ENCODE results near the gene VILL. TPM values are rescaled to one million over a fixed set of nuclear protein-coding genes. Genes with fewer than 3 reads are reported as not detected.

VILL gene
- total RNA-seq, 1 donor from 2014 or later: 1.5 TPM

GRCh38 chr3:38015485-38015884 lies 24.9 kb downstream of the VILL start:
- H3K27me3 Mint-ChIP-seq (ENCODE audit: low read depth, unreplicated experiment): no peaks in the 10 kb centered on the region
- no peak overlapping the region for H3K27ac Mint-ChIP-seq (ENCODE audit: unreplicated experiment)
- Histone ChIP-seq H3K27ac (ENCODE audit: low read depth, low read length) (no peak overlapping the region), H3K9ac (ENCODE audit: low read length) (no peak overlapping the region), H3K79me2 (ENCODE audit: insufficient read depth, low read length) (no peaks in the 10 kb centered on the region), H4K20me1 (ENCODE audit: insufficient read depth, low read length) (no peaks in the 10 kb centered on the region), H3K4me1 (ENCODE audit: insufficient read depth, low read length) (no peaks in the 10 kb centered on the region), H3K9me3 (ENCODE audit: insufficient read depth, low read depth, low read length) (no peaks in the 10 kb centered on the region), H2AFZ (ENCODE audit: low read depth, low read length) (no peak overlapping the region), H3K4me2 (ENCODE audit: low read length) (no peak overlapping the region), H3K4me3 (ENCODE audit: insufficient read depth, low read depth, low read length) (no peak overlapping the region), H3K27me3 (ENCODE audit: insufficient read depth, low read length) (no peaks in the 10 kb centered on the region), H3K36me3 (ENCODE audit: insufficient read depth, low read length) (peaks cover 4% of the 10 kb centered on the region)
- H3K36me3 Mint-ChIP-seq (ENCODE audit: low read depth, unreplicated experiment): peaks cover 32% of the 10 kb centered on the region
- no peak overlapping the region for H3K4me3 Mint-ChIP-seq (ENCODE audit: unreplicated experiment)
- no peaks in the 10 kb centered on the region for H3K4me1 Mint-ChIP-seq (ENCODE audit: low read depth, unreplicated experiment)
- peaks cover 3% of the 10 kb centered on the region for H3K9me3 Mint-ChIP-seq (ENCODE audit: unreplicated experiment)
- FAIRE-seq: no peak
- TF ChIP-seq, protein P1, sequence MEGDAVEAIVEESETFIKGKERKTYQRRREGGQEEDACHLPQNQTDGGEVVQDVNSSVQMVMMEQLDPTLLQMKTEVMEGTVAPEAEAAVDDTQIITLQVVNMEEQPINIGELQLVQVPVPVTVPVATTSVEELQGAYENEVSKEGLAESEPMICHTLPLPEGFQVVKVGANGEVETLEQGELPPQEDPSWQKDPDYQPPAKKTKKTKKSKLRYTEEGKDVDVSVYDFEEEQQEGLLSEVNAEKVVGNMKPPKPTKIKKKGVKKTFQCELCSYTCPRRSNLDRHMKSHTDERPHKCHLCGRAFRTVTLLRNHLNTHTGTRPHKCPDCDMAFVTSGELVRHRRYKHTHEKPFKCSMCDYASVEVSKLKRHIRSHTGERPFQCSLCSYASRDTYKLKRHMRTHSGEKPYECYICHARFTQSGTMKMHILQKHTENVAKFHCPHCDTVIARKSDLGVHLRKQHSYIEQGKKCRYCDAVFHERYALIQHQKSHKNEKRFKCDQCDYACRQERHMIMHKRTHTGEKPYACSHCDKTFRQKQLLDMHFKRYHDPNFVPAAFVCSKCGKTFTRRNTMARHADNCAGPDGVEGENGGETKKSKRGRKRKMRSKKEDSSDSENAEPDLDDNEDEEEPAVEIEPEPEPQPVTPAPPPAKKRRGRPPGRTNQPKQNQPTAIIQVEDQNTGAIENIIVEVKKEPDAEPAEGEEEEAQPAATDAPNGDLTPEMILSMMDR (IDR thresholded peaks at IDR 0.05; ENCODE audit: insufficient read depth, low read depth, low read length): no peak
- no peak for TF ChIP-seq EZH2 (IDR thresholded peaks at IDR 0.05; ENCODE audit: insufficient read depth, low read length)
- DNase-seq (ENCODE audit: low read depth): no peak

DNA sequence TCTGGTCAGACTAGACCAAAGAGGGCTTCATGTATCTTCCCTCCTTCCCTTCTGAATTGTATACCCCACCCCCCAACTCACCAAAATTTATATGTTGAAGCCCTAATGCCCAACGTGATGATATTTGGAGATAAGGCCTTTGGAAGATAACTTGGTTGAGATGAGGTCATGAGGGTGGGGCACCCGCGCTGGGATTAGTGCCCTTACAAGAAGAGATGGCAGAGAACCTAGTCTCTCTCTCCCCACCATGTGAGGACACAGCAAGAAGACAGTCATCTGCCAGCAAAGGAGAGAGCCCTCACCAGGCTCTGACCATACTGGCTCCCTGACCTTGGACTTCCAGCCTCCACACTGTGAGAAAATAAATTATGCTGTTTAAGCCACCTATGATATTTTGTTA lies 25.4 kb downstream of the VILL start:
- Mint-ChIP-seq H3K36me3 (ENCODE audit: low read depth, unreplicated experiment) (peaks cover 29% of the 10 kb centered on the region), H3K4me1 (ENCODE audit: low read depth, unreplicated experiment) (no peaks in the 10 kb centered on the region), H3K9me3 (ENCODE audit: unreplicated experiment) (peaks cover 3% of the 10 kb centered on the region), H3K4me3 (ENCODE audit: unreplicated experiment) (no peak overlapping the region), H3K27ac (ENCODE audit: unreplicated experiment) (no peak overlapping the region), H3K27me3 (ENCODE audit: low read depth, unreplicated experiment) (no peaks in the 10 kb centered on the region)
- Histone ChIP-seq H3K27ac (ENCODE audit: low read depth, low read length) (no peak overlapping the region), H3K79me2 (ENCODE audit: insufficient read depth, low read length) (no peaks in the 10 kb centered on the region), H2AFZ (ENCODE audit: low read depth, low read length) (no peak overlapping the region), H3K27me3 (ENCODE audit: insufficient read depth, low read length) (no peaks in the 10 kb centered on the region), H3K9ac (ENCODE audit: low read length) (no peak overlapping the region), H3K36me3 (ENCODE audit: insufficient read depth, low read length) (peaks cover 4% of the 10 kb centered on the region), H3K4me2 (ENCODE audit: low read length) (no peak overlapping the region), H3K9me3 (ENCODE audit: insufficient read depth, low read depth, low read length) (no peaks in the 10 kb centered on the region), H3K4me1 (ENCODE audit: insufficient read depth, low read length) (no peaks in the 10 kb centered on the region), H3K4me3 (ENCODE audit: insufficient read depth, low read depth, low read length) (no peak overlapping the region), H4K20me1 (ENCODE audit: insufficient read depth, low read length) (no peaks in the 10 kb centered on the region)
- no peak for FAIRE-seq
- DNase-seq (ENCODE audit: low read depth): no peak
- TF ChIP-seq, protein P1 (IDR thresholded peaks at IDR 0.05; ENCODE audit: insufficient read depth, low read depth, low read length): no peak
- TF ChIP-seq EZH2 (IDR thresholded peaks at IDR 0.05; ENCODE audit: insufficient read depth, low read length): no peak

DNA sequence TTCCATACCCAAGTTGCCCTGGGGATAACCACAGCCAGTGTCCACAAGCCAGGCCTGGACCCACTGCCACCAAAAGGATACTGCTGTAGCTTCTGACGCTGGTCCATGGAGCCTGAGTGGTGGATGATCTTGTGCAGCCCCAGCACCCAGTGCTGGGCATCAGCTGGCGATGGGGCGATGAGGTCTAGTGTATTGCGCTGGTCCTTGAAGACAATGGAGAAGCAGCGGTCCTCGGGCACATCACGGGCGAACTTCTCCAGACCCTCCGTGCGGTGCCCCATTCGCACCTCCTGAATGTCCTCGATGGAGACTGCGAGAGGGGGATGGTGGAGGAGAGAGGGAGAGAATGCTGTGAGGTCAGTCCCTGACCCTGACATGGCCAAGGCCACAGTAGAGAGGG lies 25.8 kb downstream of the VILL start:
- H3K9me3 ChIP-seq (ENCODE audit: insufficient read depth, low read depth, low read length): no peaks in the 10 kb centered on the region
- H3K4me1 ChIP-seq (ENCODE audit: insufficient read depth, low read length): no peaks in the 10 kb centered on the region
- no peak overlapping the region for H3K4me2 ChIP-seq (ENCODE audit: low read length)
- H3K9me3 Mint-ChIP-seq (ENCODE audit: unreplicated experiment): peaks cover 3% of the 10 kb centered on the region
- H4K20me1 ChIP-seq (ENCODE audit: insufficient read depth, low read length): peaks cover 3% of the 10 kb centered on the region
- no peak overlapping the region for H3K4me3 Mint-ChIP-seq (ENCODE audit: unreplicated experiment)
- no peaks in the 10 kb centered on the region for H3K27me3 Mint-ChIP-seq (ENCODE audit: low read depth, unreplicated experiment)
- DNase-seq (ENCODE audit: low read depth): no peak
- H3K27me3 ChIP-seq (ENCODE audit: insufficient read depth, low read length): no peaks in the 10 kb centered on the region
- no peak overlapping the region for H3K27ac Mint-ChIP-seq (ENCODE audit: unreplicated experiment)
- H3K4me1 Mint-ChIP-seq (ENCODE audit: low read depth, unreplicated experiment): no peaks in the 10 kb centered on the region
- H3K9ac ChIP-seq (ENCODE audit: low read length): no peak overlapping the region
- H3K27ac ChIP-seq (ENCODE audit: low read depth, low read length): no peak overlapping the region
- no peak for FAIRE-seq
- H2AFZ ChIP-seq (ENCODE audit: low read depth, low read length): no peak overlapping the region
- peaks cover 4% of the 10 kb centered on the region for H3K36me3 ChIP-seq (ENCODE audit: insufficient read depth, low read length)
- H3K36me3 Mint-ChIP-seq (ENCODE audit: low read depth, unreplicated experiment): peaks cover 29% of the 10 kb centered on the region
- H3K4me3 ChIP-seq (ENCODE audit: insufficient read depth, low read depth, low read length): no peak overlapping the region
- TF ChIP-seq EZH2 (IDR thresholded peaks at IDR 0.05; ENCODE audit: insufficient read depth, low read length): no peak
- TF ChIP-seq, protein P1 (IDR thresholded peaks at IDR 0.05; ENCODE audit: insufficient read depth, low read depth, low read length): no peak
- H3K79me2 ChIP-seq (ENCODE audit: insufficient read depth, low read length): no peaks in the 10 kb centered on the region

Data from astrocyte (in vitro differentiated cells and primary cell).